HG03520 (cell line): ENCODE results near the gene AFF3.

Experiments
- ATAC-seq: cut with Tn5 transposase; IDR thresholded peaks from one replicate; pipeline ENCODE4 v1.9.1; 2021; ENCODE audit warnings: mild to moderate bottlenecking, moderate library complexity; ENCODE audit not compliant: unreplicated experiment

AFF3 gene

DNA sequence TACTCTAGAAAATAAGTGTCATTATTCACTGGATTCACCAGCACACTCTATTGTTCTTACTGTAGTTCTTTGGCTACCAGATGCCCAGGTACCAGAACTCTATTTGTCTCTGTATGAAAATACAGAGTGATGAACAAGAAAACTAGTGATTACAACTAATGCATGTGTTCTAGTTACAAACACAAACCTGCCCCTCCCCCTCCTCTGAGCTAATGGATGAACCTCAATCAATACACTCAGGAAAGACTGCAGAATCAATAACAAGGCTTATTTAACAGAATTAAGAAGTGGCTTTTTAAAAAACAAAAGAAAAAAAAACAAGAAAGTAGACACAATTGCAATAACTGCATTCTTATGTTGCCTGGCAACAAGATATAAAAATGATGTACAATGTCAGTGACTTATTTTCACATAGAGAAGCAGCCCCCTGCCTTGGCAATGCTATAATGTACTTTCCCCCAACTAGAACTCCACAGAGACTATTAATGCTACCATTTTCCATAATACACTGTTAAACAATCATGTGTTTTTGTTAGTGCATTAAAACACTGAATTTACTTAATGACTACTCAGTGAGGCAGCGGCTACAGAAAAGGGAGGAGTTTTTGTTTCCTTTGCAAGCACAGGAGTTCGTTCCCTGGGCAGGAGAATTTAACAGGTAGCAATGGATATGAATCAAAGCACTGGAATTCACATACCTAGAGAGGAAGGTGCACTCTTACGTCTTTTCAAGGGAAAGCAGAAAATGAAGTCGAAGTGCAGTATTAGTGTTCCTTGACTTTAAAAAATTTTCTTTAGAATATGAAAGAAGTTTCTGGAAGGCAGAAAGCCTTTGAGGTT, 333.8 kb downstream of the AFF3 start:
- ATAC-seq = no peak

DNA sequence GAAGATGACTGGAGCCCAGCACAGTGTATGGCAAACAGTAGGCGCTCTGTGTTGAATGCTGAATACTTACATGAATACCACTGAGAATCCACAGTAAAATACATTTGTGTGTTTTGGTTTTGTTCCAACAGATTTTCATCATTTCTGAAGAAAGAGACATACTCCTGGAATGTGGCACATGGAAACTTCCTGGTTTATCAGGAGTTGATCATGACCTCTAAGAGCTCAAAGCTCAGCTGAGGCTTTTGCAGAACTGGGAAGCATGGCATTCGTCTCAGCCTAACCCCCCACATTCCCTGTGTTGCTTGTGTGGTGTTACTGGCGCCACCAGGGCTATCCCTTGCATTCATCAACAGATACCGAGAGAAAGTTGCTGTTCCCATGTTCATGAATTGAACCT, 335.6 kb downstream of the AFF3 start:
- no peak for ATAC-seq

GRCh38 chr2:99805930-99806476, 336.4 kb downstream of the AFF3 start:
- no peak for ATAC-seq

GRCh38 chr2:99803846-99804245, 338.5 kb downstream of the AFF3 start:
- ATAC-seq = no peak

GRCh38 chr2:99802734-99803133, 339.7 kb downstream of the AFF3 start:
- ATAC-seq = no peak

DNA sequence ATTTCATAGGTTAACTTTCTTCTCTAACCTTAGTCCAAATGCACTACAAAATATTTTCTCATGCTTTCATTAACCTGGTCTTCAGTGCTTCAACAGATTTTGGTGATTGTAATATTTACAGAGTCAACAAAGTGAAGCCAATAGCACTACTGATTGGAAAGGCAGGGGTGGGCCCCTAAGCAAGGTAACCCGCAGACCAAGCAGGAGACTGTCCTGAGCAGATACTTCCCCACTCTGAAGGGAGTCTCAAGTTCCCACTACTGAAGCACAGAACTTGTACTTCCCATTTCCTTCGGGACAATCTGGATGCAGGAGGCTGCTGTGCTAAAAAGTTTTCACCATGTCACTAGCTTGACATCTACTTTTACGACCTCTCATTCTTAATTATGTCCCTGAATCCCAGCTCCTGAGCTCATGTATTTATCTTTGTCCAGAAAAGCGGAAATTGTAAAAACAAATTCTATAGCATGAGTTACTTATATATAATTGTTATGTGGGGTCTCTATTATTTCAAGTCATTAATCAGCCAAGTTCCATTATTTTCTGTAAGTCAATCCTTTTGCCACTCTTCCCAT, 341.0 kb downstream of the AFF3 start:
- no peak for ATAC-seq

GRCh38 chr2:99797475-99797874, 344.9 kb downstream of the AFF3 start:
- ATAC-seq = no peak

DNA sequence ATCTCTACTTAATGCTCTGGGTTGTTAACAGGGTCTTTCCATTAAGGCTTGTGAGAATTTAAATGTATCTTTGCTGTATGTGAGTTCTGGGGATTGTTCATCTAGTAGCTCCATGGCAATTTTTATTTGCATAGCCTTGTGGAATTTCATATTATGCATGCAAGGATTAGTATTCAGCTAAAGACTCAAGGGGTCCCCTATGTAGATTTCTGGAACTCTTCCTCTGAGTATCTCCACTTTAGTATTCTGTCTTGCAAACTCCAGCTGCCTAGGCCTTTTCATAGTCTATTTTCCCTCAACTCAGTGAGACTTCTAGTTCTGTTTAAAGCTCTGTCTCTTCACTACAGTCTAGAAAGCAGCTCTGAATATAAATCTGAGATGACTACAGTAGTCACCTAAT, 348.0 kb downstream of the AFF3 start:
- ATAC-seq = no peak

DNA sequence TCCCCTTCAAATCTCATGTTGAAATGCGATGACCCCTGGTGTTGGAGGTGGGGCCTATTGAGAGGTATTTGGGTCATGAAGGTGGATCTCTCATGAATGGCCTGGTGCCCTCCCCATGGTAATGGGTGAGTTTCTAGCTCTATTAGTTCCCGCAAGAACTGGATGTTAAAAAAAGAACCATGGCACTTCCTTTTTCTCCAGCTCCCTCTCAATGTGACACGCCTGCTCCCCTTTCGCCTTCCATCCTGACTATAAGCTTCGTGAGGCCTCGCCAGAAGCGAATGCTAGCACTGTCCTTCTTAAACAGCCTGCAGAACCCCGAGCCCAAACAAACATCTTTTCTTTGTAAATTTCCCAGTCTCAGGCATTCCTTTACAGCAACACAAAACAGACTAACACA, 349.4 kb downstream of the AFF3 start:
- ATAC-seq = no peak

- ATAC-seq = no peak
Measured at GRCh38 chr2:99789849-99790248, 352.5 kb downstream of the AFF3 start.

DNA sequence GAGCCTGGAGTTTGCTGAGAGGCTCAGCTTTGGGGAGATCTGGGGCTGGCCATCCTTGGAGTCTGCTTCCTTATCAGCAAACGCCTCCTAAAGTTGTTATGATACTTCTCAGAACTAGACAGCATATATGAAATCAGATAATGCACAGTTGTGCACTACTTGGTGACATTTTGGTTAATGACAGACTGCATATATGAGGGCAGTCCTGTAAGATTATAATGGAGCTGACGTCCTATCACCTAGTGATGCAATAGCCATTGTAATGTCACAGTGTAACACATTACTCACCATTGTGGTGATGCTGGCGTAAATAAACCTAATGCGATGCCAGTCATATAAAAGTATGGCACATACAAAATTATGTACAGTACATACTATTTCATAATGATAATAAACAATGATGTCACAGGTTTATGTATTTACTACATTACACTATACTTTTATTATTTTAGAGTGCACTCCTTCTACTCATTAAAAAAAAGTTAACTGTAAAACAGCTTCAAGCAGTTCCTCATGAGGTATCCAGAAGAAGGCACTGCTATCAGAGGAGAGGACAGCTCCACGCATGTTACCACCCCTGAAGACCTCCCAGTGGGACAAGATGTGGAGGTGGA, 354.5 kb downstream of the AFF3 start:
- ATAC-seq = no peak

DNA sequence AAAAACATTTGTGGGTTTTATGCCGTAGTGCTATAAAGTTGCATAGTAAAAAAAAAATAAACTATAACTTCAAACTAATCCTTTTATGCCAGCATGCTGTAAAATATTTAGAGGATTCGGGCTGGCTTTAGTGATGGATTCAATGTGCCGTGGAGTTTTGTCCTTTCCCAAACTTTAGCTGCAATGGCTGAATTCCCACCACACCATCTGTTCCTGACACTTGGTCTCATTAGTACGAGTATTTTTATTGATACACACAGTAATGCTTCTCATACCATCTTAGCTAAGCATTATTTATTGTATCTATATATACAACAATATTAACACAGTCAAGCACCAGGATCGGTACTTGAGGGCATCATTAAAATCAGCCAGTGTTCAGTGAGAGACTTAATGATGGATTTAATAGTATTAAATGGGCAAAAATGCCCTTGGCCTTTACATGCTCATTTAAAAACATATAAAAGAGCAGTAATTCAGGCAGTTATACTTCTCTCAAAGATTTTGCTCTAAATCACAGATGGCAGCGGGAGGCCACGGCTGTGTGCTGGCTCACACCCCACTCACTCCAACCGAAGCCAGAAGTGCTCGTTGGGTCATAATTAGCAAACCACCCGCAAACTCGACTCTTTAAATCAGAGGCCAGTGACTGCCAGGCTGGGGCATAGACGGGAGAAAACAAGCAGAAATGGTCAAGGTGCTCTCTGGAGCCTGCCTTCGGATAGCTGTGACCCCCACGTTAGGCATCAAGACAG, 355.6 kb downstream of the AFF3 start:
- no peak for ATAC-seq

GRCh38 chr2:99784946-99785345, 357.4 kb downstream of the AFF3 start:
- ATAC-seq = no peak

- no peak for ATAC-seq
Measured at GRCh38 chr2:99784282-99784681, 358.1 kb downstream of the AFF3 start.

DNA sequence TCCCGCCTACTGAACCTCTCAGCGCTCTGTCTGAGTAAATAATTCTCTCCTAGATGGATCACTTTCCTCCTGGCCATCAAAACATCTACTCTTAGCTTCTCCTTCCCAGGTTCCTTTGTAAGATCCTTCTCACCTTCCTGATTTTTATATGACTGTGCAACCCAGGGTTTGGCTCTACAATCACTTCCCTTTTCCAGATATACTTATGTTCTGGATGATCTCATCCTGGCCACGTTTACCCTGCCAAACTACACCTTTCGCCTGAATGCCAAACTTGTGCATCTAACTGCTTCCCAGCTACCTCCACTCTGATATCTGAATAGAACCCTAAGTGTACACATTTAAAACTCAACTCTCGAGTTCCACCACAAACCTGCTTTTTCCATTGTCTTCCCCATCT, 362.1 kb downstream of the AFF3 start:
- ATAC-seq = no peak

DNA sequence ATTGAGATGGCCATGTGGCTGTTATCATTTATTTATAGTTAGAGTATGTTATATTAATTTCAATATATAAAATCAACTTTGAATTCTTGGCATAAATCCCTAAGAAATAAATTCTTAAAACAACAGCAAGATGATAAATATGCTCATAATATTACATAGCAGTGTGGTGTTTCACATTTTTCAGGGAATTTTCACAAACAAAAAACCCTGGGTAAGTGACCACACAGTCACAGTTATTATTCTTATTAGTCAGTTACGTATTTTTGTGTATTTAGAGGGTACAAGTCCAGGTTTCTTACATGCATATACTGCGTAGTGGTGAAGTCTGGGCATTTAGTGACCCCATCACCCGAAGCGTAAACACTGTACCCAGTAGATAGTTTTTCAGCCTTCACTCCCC, 363.1 kb downstream of the AFF3 start:
- ATAC-seq = no peak

DNA sequence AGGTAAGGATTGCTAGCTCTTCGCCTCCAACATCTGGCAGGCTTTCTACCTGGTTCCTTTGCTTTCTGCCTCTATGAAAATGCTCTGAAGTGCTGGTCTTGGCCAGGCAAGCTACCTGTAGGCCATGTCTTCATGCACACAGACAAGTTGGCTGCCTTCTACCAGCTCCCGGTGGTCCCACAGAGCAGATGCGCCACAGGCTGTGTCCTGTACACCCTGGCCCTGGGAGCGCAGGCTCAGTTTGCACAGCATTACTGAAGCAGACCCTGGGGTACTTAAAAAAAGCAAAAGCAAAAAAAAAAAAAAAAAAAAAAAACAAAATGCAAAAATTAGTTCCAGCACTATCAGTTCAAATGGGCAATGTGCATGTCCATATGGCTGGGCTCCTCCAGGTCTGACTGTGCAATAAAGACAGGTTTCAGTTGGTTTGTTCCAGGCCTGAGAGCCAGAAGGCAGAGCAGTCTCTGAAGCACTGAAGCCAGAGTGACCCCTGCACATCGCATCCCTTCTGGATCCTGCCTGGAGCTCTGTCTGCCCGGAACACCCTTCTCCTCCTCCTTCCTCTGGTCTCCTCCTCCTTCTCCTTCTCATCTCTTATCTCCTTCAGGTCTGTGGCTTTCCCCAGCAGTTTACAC, 364.6 kb downstream of the AFF3 start:
- no peak for ATAC-seq

GRCh38 chr2:99776906-99777646, 365.3 kb downstream of the AFF3 start:
- no peak for ATAC-seq

DNA sequence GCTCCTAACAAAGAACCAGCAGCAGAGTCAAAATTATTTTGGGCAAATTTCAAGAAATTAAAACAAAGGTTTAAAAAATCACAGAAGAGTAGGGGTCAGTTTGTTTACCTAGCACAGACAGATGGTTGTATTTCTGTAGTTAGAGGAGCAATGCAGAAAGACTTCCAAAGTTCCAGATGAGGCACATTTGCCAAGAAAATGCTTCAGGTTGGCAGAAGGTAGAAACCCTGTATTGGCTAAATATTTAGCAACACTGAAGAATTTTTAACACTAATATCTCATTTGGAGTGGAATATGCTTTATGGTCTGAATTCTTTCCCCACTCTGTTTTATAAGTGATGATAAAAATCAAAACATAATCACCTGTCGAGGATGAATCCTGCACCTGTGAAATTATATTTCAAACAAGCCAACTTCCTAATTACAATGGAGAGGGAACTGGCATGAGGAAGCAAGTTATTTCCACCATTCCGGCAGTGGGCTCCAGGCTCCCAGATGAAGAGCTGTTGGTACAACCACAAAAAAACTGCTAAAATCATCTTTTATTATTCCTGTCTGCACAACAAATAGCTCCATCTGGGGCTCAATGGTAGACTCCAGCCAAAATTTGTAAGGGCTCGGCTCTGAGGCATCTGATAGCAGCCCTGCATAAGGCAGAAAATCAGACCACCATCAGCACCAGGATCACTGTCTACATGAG, 366.0 kb downstream of the AFF3 start:
- ATAC-seq = no peak
